Panc1 (cell line): ENCODE data around the gene WDR59.

ENCODE experiments used
- CTCF ChIP-seq: fragments of 450-650 bp; IDR thresholded peaks from 2 replicates; pipeline ENCODE4 v1.5.1; 2017; ENCODE audit warnings: mild to moderate bottlenecking
- POLR2AphosphoS5 ChIP-seq: IDR thresholded peaks from 2 replicates; pipeline ENCODE4 v1.6.1; 2012; ENCODE audit warnings: mild to moderate bottlenecking, low read depth, low read length, moderate library complexity

GRCh38 chr16:74949309-74949708 is 35.6 kb downstream of the WDR59 start:
- no peak for TF ChIP-seq CTCF
- no peak for TF ChIP-seq POLR2AphosphoS5
